Esophagus squamous epithelium (tissue), 5 donors: ENCODE measurements around the gene CFAP74. TPM values are rescaled to one million over a fixed set of nuclear protein-coding genes. Genes with fewer than 3 reads are reported as not detected.

Source experiments
- DNase-seq: peaks from one replicate; lab custom pipeline; 2025; lab: John Stamatoyannopoulos, UW
- H3K27ac ChIP-seq, 4 donors: fragments of 200-600 bp; sonication (generic); one replicate each; pipeline ENCODE4 v1.5.1; 2016 to 2019; ENCODE audit warnings: mild to moderate bottlenecking in 1 of 4
- H3K27me3 ChIP-seq, 4 donors: fragments of 200-600 bp; sonication (generic); 1 replicate in 3 of 4; 2 replicates in 1 of 4; pipeline versions ENCODE4 v1.5.1 to v1.6.0; 2017 to 2021; ENCODE audit warnings: antibody characterized with exemption in 1 of 4
- H3K36me3 ChIP-seq, 3 donors: fragments of 200-600 bp; sonication (generic); one replicate each; pipeline ENCODE4 v1.5.1; 2016 to 2019
- H3K4me1 ChIP-seq, 3 donors: fragments of 200-600 bp; sonication (generic); one replicate each; pipeline ENCODE4 v1.5.1; 2017 to 2019
- H3K4me3 ChIP-seq, 4 donors: fragments of 200-600 bp; sonication (generic); 1 replicate in 3 of 4; 2 replicates in 1 of 4; pipeline ENCODE4 v1.5.1; 2016 to 2019; ENCODE audit warnings: mild to moderate bottlenecking in 2 of 4, moderate library complexity in 1 of 4
- H3K9me3 ChIP-seq, 3 donors: fragments of 200-600 bp; sonication (generic); one replicate each; pipeline ENCODE4 v1.5.1; 2016 to 2019
- POLR2A ChIP-seq, 4 donors: fragments of 450-650 bp; IDR thresholded peaks; one replicate each; pipeline ENCODE4 v1.6.1; 2017; ENCODE audit warnings: antibody characterized with exemption in 4 of 4, mild to moderate bottlenecking in 4 of 4, moderate library complexity in 3 of 4
- WGBS, 2 donors: methylation state at CpG; one replicate each; pipeline ENCODE4 v1.1.5; 2018; 5-methylcytosine and 5-hydroxymethylcytosine counted together
- intact Hi-C: fragments of 100-400 bp; cut with DNase I; formaldehyde crosslinking; loops from one replicate; pipeline ENCODE4 v1.15.0; 2022
- total RNA-seq, 4 donors: library from RNA; depleted of rRNA; stranded (reverse); fragments of >200 nt; gene quantifications; one replicate each; pipeline ENCODE4 v1.1.0, GENCODE V29; 2016
- TF ChIP-seq, protein P1 (sequence below), 6 experiments: fragments of 450-650 bp in 4 of 6; fragments of 200-600 bp in 2 of 6; sonication (generic) in 2 of 6; IDR thresholded peaks; one replicate each; pipeline ENCODE4 v1.5.1; 2016 to 2019; ENCODE audit warnings: antibody characterized with exemption in 6 of 6, mild to moderate bottlenecking in 4 of 6, moderate library complexity in 4 of 6
- donor health status: DM: yes; HTN: yes; CAD: no.

Gene CFAP74
- total RNA-seq, 4 donors from 2014 or later = not detected

DNA sequence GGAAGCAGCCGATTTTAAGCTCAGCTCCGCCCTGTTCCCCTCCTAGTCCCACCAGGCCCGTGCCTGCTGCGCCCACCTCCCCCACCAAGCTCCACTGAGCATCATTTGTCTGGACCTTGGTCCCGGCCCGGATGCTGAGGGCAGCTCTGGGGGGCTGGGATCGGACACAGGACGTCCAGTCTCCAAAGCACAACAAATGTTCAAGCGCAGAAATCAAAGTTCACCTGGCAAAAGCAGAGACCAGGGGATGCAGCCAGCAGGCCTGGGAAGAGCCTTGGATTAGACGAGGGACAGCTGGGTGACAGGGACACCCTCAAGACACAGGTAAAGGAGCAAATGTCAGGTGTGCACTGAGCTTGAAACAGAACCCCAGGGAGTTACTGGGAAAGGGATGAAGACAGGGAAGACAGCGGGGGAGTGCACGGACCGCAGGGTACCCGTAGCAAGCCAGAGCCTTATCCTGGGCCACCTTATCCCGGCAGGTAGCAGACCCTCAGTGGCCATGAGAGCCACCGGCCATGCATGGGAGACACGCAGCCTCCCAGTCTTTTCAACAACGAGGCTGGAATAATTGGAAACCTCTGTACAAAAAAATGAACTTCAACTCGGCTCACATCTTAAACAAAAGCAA is 62.3 kb downstream of the CFAP74 start:
- peaks cover 8 to 21% (median 9%) of the 10 kb centered on the region in 3 donors for H3K4me1 ChIP-seq
- no peak for DNase-seq
- intact Hi-C loops = no loop called here
- H3K27me3 ChIP-seq = peaks cover 0 to 72% (median 0%) of the 10 kb centered on the region in 4 donors
- no peak overlapping the region for H3K4me3 ChIP-seq
- TF ChIP-seq, protein P1, sequence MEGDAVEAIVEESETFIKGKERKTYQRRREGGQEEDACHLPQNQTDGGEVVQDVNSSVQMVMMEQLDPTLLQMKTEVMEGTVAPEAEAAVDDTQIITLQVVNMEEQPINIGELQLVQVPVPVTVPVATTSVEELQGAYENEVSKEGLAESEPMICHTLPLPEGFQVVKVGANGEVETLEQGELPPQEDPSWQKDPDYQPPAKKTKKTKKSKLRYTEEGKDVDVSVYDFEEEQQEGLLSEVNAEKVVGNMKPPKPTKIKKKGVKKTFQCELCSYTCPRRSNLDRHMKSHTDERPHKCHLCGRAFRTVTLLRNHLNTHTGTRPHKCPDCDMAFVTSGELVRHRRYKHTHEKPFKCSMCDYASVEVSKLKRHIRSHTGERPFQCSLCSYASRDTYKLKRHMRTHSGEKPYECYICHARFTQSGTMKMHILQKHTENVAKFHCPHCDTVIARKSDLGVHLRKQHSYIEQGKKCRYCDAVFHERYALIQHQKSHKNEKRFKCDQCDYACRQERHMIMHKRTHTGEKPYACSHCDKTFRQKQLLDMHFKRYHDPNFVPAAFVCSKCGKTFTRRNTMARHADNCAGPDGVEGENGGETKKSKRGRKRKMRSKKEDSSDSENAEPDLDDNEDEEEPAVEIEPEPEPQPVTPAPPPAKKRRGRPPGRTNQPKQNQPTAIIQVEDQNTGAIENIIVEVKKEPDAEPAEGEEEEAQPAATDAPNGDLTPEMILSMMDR (IDR thresholded peaks at IDR 0.05) = no peak
- no peak for TF ChIP-seq POLR2A (IDR thresholded peaks at IDR 0.05)
- H3K9me3 ChIP-seq = no peaks in the 10 kb centered on the region
- no peaks in the 10 kb centered on the region for H3K36me3 ChIP-seq
- H3K27ac ChIP-seq = no peak overlapping the region
- WGBS, 2 donors = 69 to 77% methylated on average over 14 to 15 of the region's 19 CpGs

GRCh38 chr1:1940123-1940425 is 63.5 kb downstream of the CFAP74 start:
- Histone ChIP-seq H3K27me3 (peaks cover 0 to 63% (median 0%) of the 10 kb centered on the region in 4 donors), H3K4me3 (no peak overlapping the region), H3K9me3 (no peaks in the 10 kb centered on the region), H3K27ac (no peak overlapping the region), H3K4me1 (peaks cover 8 to 20% (median 9%) of the 10 kb centered on the region in 3 donors), H3K36me3 (no peaks in the 10 kb centered on the region)
- intact Hi-C loops = no loop called here
- TF ChIP-seq POLR2A (IDR thresholded peaks at IDR 0.05) = no peak
- TF ChIP-seq, protein P1 (IDR thresholded peaks at IDR 0.05) = no peak
- DNase-seq = no peak
- WGBS, 2 donors = 65 to 87% methylated on average over 2 to 8 of the region's 12 CpGs

- Histone ChIP-seq H3K4me1 (peaks cover 8 to 20% (median 9%) of the 10 kb centered on the region in 3 donors), H3K27me3 (peaks cover 0 to 57% (median 0%) of the 10 kb centered on the region in 4 donors), H3K27ac (no peak overlapping the region), H3K36me3 (no peaks in the 10 kb centered on the region), H3K9me3 (no peaks in the 10 kb centered on the region), H3K4me3 (no peak overlapping the region)
- DNase-seq = no peak
- WGBS, 2 donors = 44 to 87% methylated on average over 4 to 10 of the region's 28 CpGs
- intact Hi-C loops = no loop called here
- TF ChIP-seq, protein P1 (IDR thresholded peaks at IDR 0.05) = no peak
- TF ChIP-seq POLR2A (IDR thresholded peaks at IDR 0.05) = no peak
These were observed 64.1 kb downstream of the CFAP74 start for GRCh38 chr1:1939296-1940122.

DNA sequence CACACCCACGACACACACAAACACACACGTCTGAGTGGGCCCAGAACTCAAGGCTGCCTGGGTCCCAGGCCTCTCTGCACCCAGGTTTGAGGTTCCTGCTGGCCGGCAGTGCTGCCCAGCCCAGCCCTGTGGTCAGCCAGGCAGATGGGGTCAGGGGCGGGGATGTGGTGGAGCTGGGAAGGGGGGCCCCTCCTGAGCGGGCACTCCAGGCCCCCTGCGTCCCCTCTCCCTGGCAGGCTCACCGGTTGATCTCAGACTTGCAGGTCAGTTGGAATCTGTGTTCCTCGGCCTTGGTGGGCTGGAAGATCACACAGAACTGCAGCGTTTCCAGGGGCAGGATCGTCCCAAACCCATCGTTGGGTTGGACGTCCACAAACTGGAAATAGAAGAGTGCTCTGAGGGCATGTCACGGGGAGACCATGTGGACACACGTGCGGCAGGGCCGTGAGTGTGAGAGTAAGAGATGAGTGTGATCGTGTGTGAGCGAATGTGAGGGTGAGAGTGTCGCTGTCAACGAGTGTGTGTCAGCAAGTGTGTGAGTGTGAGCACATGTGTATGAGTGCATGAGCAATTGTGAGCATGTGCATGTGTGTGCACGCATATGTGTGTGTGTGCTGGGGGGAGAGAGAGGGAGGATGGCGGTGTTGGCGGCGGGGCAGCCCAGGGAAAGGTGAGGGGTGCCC is 64.8 kb downstream of the CFAP74 start:
- TF ChIP-seq POLR2A (IDR thresholded peaks at IDR 0.05) = no peak
- TF ChIP-seq, protein P1 (IDR thresholded peaks at IDR 0.05) = no peak
- Histone ChIP-seq H3K9me3 (no peaks in the 10 kb centered on the region), H3K4me3 (no peak overlapping the region), H3K4me1 (peaks cover 3 to 14% (median 5%) of the 10 kb centered on the region in 3 donors), H3K27me3 (peaks cover 0 to 50% (median 0%) of the 10 kb centered on the region in 4 donors), H3K27ac (no peak overlapping the region), H3K36me3 (no peaks in the 10 kb centered on the region)
- WGBS, 2 donors = 88% methylated on average over 11 to 12 of the region's 24 CpGs
- no peak for DNase-seq
- intact Hi-C loops = no loop called here

GRCh38 chr1:1938276-1938573 is 65.4 kb downstream of the CFAP74 start:
- no peak overlapping the region for H3K27ac ChIP-seq
- H3K4me3 ChIP-seq = no peak overlapping the region
- TF ChIP-seq, protein P1 (IDR thresholded peaks at IDR 0.05) = no peak
- no peak for TF ChIP-seq POLR2A (IDR thresholded peaks at IDR 0.05)
- intact Hi-C loops = no loop called here
- H3K36me3 ChIP-seq = no peaks in the 10 kb centered on the region
- no peak for DNase-seq
- peaks cover 0 to 45% (median 0%) of the 10 kb centered on the region in 4 donors for H3K27me3 ChIP-seq
- H3K9me3 ChIP-seq = no peaks in the 10 kb centered on the region
- H3K4me1 ChIP-seq = peaks cover 0 to 8% (median 2%) of the 10 kb centered on the region in 3 donors
- WGBS, 2 donors = 74 to 79% methylated on average over 6 of the region's 6 CpGs
